ELR (cell line): ENCODE measurements around the gene EIF4A2.
"Not testable (repeated sequence)": the region's sequence is repeated elsewhere in the genome, so short reads cannot be mapped to it uniquely, and the experiment has no call there.

Source experiments
- DNase-seq: peaks from one replicate; pipeline ENCODE4 v3.0.0-alpha.2; 2015; ENCODE audit warnings: low read depth

The EIF4A2 gene

DNA sequence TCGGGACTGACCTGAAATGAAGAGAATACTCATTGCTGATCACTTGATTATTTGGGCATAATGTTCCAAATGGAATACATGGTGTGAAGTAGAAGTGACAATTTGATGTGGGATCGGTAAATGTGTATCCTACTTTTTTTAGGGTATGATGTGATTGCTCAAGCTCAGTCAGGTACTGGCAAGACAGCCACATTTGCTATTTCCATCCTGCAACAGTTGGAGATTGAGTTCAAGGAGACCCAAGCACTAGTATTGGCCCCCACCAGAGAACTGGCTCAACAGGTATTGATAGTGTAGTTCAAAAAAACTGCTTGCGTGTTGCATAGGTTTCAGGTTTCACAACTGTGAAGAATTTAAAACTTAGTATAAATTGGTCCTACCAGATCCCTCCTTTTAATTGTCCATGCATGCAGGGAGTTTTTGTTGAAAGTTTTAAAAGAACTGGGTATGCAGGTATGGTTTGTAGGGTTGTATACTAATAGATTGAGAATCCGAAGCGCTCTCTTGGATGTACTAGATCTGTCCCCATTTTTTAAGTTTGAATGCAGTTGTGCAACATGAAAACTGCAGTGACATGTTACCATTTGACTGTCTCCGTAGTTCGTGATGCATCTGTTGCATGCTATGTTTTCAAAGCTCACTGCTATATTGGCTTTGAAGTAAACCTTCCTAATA, 1.6 kb downstream of the EIF4A2 start:
- peak; percentile 25 for DNase-seq

DNA sequence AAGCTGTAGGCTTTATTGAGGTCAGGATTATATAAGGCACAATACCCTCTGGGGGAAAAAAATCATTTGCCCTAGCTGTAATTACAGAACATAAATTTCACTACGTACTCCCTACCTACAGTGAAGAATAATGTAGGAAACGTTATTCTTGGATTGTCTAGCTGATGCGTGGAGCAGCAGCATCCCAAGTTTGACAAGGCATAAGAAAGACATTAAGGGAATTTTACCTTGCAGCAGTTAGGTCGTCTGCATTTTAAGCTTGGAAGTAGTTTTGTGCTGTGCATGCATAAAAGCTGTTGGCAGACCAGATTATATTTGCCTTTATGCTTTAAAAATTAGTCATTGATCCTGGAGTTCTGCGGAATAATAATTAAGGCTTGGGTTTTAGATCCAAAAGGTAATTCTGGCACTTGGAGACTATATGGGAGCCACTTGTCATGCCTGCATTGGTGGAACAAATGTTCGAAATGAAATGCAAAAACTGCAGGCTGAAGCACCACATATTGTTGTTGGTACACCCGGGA, 2.2 kb downstream of the EIF4A2 start:
- peak; percentile 15 for DNase-seq

DNA sequence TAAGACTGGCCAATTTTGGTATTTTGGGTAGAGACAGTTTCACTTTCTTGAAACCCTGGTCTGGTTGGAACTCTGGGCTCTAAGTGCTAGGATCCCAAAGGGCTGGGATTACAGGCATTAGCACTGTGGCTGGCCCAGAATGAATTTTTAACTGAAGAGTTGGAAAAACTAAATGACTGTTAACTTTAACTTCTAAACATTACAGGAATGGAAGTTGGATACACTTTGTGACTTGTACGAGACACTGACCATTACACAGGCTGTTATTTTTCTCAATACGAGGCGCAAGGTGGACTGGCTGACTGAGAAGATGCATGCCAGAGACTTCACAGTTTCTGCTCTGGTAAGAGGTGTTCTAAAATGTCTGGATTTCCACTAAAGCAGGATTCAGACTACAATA, 3.5 kb downstream of the EIF4A2 start:
- peak; percentile 15 for DNase-seq

DNA sequence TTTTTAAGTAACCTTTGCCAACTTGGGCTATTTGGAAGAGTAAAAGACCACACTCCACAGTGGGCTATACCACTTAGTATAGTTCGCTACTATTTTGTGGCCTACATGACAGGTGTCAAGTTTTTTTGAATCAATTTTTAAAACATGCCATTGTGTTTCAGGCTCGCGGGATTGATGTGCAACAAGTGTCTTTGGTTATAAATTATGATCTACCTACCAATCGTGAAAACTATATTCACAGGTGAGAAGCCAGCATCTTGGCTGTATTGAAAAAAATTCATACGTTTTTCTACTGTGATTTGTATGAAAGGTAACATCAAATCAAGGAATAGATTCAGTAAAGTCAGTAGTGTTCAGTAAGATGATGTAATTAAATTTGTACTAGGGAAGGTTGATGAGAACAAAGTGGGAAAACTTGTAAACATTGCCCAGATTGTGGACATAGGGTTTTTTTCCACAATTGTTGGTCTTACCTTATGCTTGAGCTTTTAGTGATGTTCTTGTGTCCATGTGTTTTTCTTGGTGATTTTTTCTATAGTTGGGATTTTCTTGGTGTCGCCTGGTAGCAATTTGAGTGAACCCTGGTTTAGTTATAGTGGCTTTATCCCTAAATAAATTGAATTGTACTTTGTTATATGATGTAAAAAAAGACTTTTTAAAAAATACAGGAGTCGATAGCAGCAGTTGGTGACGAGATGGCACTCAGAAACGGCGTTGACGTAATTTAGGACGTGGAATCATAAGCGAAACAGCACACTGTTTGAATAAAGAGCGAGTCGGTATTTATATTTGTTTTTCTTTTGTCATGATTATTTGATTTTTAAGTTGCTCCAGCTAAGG, 4.5 kb downstream of the EIF4A2 start:
- DNase-seq = peak; percentile 21

DNA sequence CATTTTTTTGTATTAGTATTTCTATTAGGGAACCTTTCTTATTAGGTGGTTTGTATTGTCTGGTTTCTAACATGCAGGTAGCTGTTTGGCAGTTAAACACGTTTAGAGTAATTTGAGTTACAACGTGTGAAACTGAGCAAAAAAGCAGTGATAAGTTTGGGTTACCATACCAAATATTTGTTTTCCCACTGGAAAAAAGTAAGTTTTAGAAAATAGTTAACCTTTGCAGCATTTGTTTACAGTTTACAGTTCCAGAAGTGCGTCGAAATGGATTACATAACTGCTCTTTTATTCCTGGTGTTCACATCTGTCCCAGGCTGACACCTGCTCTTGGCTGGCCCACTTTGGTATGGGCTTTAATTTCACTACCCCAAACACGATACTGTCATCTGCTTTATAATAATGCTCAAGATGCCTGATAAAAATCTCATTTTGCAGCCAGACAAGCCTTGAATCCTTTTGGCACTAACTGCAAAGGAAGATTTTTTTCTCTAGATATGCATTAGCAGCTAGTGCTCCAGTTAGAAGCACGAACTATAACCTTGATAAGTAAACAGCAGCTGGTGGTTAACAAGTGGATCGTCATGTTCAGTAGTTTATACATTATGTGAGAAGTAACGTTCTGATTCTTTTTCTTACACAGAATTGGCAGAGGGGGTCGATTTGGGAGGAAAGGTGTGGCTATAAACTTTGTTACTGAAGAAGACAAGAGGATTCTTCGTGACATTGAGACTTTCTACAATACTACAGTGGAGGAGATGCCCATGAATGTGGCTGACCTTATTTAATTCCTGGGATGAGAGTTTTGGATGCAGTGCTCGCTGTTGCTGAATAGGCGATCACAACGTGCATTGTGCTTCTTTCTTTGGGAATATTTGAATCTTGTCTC, 5.3 kb downstream of the EIF4A2 start:
- DNase-seq = peak; percentile 38

DNA sequence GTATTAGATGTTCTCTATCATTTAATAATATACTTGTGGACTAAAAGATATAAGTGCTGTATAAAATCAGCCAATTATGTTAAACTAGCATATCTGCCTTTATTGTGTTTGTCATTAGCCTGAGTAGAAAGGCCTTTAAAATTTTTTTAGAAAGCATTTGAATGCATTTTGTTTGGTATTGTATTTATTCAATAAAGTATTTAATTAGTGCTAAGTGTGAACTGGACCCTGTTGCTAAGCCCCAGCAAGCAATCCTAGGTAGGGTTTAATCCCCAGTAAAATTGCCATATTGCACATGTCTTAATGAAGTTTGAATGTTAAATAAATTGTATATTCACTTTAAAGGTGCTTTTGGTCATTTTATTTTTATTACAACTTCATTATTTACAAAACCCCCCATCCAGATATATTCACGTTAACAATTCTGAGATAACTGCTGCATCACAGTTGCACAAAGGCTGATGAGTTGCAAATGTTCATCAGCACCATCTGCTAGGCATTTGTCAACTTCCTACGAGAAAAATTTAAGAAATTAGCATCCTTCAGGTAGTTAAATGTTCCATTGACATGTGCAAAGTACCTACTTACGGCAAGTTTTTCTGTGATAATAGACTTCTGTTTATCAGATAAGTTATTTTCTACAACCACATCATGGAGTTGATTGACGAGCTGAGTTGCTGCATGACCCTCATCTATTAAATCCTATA, 6.3 kb downstream of the EIF4A2 start:
- DNase-seq = peak; percentile 63

DNA sequence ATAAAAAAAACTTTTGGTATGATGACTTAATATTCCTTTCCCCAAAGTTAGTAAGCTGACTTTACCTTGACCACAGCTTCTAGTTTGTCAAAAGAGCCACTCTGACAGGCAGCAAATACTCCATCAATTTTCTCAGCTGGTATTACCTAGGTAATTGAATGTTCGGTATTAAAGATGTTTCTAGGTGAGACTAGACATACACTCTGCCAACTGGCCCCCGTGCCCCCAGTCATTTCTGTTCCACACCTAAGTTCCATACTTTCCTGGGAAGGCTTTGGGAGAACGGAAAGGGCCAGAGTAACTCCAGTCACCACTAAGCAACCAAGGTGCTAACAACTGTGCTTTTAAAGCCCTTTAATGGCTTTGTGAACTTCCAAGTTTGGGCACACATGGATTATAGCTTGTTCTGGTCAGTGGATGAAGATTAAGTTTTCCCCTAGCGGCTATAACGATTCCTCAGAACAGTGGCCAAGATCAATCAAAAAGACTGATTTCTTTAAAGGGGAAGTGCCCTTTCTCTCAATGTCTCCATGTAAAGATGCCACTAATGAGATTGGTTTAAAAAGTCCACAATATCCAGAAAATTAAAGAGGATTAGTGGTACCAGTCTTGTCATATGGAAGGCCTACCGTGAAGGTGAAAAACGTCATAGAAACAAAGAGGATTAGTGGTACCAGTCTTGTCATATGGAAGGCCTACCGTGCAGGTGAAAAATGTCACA, 7.0 kb downstream of the EIF4A2 start:
- DNase-seq = peak; percentile 81

DNA sequence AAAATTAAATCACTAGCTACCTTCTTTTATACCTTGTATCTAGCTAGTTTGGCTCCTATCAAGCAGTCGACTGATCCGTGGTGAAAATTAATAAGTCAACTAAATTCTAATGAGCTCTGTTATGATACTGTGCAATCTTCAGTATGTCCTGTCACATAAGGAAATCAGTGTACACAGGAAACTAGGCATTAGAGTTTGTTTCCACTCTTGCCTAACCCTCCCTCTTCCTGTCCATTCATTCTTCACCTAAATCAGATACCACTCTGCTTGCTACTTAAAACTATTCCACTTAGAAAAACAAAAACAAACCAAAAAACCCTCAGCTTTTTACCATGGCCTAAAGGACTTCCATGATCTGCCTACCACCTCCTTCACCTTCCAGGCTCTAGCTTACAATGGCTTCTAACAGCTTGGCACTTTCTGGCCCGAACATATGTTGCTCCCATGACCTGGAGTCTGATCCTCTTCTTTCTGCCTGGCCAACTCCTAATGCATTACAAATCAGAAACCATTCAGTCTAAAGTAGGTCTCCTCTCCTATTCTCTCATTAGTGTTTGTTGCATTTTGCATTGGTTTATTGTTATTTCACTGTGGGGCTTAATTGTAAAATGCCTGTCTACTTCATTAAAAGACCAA, 15.0 kb downstream of the EIF4A2 start:
- DNase-seq = no peak

DNA sequence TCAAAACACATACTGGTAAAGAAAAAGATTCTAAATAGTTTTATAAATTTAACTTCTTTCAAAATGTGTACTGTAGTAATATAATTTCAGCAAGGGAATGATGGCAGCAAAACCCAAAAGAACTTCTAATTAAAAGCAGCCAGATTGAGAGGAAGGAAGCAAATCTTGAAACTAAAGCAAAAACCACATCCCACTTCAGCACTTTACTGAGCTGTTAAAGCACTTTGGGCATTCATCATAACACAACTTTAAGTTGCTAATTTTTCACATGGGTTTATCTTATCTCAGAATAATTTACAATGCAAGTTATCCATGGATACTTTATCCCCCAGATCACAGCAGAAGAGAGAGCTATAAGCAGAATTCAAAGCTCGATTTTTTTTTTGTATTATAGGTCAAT, 16.9 kb downstream of the EIF4A2 start:
- no peak for DNase-seq

DNA sequence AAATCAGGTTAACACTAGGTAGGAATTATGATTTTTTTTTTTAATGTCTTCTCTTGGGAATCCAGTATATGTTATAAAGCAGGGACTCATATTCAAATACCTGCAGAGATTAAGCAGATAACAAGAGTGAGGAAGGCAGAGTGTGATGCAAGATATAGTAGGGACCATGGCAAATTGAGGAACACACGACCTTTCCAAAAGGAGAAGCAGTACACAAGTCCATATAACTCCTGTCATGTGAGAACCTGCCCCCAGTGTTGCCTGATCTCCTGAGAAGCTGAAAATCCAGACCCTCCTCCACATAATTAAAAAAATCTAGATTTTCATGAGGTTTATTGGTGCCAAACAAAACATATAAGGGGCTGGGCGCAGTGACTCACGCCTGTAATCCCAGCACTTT, 19.3 kb downstream of the EIF4A2 start:
- no peak for DNase-seq

DNA sequence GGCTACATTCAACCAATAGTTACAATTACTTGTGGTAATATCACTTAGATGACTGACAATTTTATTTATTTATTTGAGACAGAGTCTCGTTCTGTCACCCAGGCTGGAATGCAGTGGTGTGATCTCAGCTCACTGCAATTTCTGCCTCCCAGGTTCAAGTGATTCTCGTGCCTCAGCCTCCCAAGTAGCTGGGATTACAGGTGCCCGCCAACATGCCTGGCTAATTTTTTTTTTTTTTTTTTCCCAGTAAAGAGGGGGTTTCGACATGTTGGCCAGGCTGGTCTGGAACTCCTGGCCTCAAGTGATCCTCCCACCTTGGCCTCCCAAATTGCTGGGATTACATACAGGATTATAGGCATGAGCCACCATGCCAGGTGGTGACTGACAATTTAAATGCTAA, 20.1 kb downstream of the EIF4A2 start:
- not testable (repeated sequence) for DNase-seq

DNA sequence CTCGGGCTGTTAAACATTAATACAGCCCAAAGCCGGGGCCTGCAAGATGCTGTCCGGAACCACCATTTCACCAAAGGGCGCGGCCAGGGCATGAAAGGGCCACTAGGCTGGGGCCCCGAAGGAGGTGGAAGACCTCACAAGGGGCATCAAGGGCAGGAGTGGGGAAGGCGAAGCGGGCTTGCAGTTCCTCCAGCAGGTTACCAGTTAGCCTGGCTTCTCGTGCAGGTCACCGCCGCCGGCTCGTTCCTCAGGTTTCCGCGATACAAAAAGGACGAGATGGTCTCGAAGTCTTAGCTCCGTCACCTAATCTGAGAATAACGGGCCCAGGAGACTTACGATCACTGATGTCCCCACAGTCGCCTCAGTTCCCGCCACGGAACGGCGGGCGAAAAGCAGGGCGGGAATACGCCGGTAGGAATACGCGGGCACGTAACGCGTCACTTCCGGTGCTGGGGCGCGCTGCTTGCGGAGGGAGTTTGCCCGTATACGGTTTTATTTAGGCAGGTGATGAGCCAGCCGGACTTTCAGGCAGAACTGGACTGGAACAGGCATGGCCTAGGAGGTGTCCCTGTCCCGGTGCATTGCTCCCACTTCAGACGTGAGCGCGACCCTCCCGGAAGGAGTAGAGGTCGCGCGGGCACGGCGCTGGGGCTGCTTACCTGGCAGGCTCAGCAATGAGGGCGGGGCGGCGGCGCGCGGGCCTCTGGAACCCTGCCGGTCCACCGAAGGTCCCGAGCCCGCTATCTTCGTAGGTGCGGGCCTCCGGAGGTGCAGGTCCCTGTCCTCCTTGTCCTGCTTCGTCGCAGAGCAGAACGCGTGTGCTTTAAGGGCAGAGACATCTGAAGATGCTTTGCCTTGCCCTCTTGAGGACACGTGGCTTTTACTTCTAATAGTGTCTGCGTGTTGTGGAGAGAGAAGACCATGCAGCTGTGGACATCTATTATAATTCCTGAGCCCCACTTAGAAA, 23.0 kb downstream of the EIF4A2 start, which contains the start of gene RFC4:
RFC4 (minus strand) TSS at position 394 of the 967 bp plus-strand sequence. CDS start 1,769 bp downstream, outside the sequence.
- peak; percentile 83 for DNase-seq

DNA sequence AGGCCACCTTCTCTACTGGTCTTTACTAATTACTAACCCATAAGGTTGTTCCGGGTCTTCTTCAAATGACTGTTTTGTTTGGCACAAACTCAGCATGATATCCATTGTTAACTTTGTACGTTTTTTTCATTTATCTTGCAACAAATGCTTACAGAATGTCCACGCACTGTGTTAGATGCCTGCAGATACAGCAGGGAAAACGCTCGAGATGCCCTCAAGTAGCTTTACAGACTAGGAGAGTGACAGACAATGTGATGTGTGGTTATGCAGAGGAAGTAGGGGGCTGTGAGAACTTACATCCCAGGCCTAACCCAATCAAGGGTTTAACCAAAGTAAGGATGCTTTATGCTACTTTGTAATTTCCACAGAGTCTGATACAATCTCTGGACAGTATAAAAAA, 23.9 kb downstream of the EIF4A2 start:
- no peak for DNase-seq

DNA sequence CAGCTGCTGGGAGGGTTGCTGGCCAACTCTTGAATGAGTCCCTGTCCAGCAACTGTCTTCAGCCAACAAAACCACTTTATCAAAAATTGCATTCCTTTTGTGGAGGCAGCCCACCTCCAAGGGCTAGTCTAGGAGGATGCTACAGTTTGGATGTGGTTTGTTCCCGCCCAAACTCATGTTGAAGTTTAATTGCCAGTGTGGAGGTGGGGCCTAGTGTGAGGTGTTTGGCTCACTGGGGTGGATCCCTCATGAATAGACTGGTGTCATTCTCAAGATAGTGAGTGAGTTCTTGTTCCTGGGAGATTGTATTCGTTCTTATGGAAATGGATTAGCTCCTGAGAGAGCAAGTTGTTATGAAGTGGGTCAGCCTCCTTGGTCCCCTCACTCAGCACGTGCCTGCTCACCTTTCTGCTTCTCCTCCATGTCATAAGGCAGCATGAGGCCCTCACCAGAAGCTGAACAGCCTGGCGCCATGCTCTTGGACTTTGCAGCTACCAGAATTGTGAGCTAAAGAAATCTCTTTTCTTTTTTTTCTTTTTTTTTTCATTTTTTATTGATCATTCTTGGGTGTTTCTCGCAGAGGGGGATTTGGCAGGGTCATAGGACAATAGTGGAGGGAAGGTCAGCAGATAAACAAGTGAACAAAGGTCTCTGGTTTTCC, 27.1 kb downstream of the EIF4A2 start:
- no peak for DNase-seq

DNA sequence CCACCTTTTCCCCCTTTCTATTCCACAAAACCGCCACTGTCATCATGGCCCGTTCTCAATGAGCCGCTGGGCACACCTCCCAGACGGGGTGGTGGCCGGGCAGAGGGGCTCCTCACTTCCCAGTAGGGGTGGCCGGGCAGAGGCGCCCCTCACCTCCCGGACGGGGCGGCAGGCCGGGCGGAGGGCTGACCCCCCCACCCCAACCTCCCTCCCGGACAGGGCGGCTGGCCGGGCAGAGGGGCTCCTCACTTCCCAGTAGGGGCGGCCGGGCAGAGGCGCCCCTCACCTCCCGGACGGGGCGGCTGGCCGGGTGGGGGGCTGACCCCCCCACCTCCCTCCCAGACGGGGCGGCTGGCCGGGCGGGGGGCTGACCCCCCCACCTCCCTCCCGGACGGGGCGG, 27.9 kb downstream of the EIF4A2 start:
- not testable (repeated sequence) for DNase-seq

DNA sequence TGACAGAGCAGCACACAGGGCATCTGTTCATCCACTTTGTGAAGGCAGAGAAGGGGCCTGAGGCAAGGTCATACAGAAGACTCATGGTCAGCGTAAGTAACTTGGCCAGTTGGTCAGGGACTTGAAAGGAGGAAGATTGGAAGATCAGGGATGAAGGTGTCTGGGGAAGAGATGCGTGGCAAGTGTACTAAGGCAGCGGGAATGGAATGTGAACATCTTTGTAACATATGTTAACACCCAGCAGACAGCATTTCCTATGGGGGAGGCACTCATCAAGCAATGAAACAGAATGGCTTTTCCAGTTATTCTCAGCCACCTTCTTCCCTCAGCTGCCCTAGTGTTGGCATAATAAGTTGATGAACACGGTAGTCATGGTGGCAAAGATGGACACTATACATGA, 30.7 kb downstream of the EIF4A2 start:
- no peak for DNase-seq

DNA sequence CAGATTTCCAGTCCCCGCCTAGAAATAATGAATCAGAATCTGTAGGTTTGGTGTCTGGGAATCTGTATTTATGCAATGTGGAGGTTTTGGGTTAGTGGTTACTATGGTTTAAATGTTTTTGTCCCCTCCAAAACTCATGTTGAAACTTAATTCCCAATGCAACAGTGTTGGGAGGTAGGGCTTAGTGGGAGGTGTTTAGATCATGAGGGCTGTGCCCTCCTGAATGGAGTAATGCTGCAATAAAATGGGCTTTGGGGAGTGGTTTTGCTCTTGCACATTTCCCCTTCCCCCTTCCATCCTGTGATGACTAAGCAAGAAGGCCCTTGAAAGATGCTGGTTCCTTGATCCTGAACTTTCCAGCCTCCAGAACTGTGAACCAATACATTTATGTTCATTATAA, 32.1 kb downstream of the EIF4A2 start:
- peak; percentile 83 for DNase-seq

DNA sequence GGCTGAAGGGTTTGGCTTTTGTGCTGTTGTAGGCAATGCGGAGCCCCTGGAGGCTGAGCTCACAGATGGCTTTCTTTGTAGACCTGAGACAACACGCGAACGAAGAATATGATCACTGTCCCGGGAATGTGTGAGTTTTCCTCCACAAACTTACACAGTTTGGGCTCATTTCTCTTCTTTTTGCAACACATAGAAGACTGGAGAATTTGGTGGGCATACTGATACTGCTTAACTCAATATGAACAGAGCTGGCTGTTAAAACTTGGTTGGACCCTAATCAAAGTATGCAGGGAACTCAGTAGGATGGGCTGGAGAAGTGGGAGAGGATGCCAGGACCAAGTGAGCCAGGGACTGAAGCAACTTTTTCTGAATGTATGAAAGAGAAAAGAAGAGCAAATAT, 35.1 kb downstream of the EIF4A2 start:
- DNase-seq = no peak

DNA sequence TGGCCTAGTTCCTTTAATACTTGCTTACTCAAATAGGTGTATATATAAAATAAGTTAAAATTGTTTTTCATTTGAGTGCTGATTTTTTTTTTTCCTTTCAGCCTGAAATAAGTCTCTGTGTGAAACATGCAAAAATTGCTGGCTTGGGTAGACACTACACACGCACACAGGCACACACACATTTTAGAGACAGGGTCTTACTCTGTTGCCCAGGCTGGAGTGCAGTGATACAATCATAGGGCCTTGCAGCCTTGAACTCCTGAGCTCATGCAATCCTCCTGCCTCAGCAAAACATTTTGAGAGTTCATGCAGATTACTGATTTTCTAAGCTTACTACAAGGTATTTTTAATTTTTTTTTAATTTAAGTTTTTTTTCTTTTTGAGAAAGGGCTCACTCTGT, 35.6 kb downstream of the EIF4A2 start:
- DNase-seq = no peak
